H1 (cell line): Measurements from ENCODE around the gene CNOT8. TPM values are rescaled to one million over a fixed set of nuclear protein-coding genes. Genes with fewer than 3 reads are reported as not detected.

Source experiments
- BCL11A ChIP-seq, 2 experiments: IDR thresholded peaks; one replicate each; pipeline ENCODE4 v1.6.1; 2011; ENCODE audit warnings: low read depth in 2 of 2, low read length in 2 of 2, mild to moderate bottlenecking in 2 of 2
- polyA plus RNA-seq, 7 experiments: library from polyadenylated mRNA; depleted of rRNA in 3 of 7; stranded (reverse) in 5 of 7; unstranded in 2 of 7; fragments of >200 nt in 5 of 7; fragments of 200-250 nt in 2 of 7; gene quantifications; 1 replicate in 5 of 7; 2 replicates in 1 of 7; 4 replicates in 1 of 7; pipeline versions ENCODE4 v1.2.1 to v1.2.3, GENCODE V29; 2011 to 2013; ENCODE audit warnings: missing spikeins in 2 of 7, mixed read lengths in 2 of 7
- total RNA-seq: library from RNA; stranded (reverse); fragmentation: NEBNext Ultra II Directional; extraction: Animal tissue kit (Norgen Biotek cat#: 25700); gene quantifications from 2 replicates; pipeline ENCODE4 v1.2.1, GENCODE V29; 2021

CNOT8 gene
- total and polyA plus RNA-seq, 2 of the 8 experiments (the other 6 are each of a cell fraction or from before 2014, with no cell fraction given) = 36.4 to 62.9 TPM

- TF ChIP-seq BCL11A (IDR thresholded peaks at IDR 0.05; ENCODE audit: low read depth in 2 of 2, low read length in 2 of 2) = no peak
These were observed 38.2 kb downstream of the CNOT8 start (continued) for GRCh38 chr5:154896562-154897165.
